GM19328 (cell line): Measurements from ENCODE around the gene DLG2.

Source experiments
- ATAC-seq: cut with Tn5 transposase; IDR thresholded peaks from one replicate; pipeline ENCODE4 v1.9.1; 2021; ENCODE audit warnings: mild to moderate bottlenecking, moderate library complexity; ENCODE audit not compliant: unreplicated experiment

The DLG2 gene

GRCh38 chr11:84430661-84431060, 1196.5 kb downstream of the DLG2 start:
- ATAC-seq: no peak

- ATAC-seq: no peak
Observed at GRCh38 chr11:84425673-84426072, 1201.5 kb downstream of the DLG2 start.

GRCh38 chr11:84420271-84420670, 1206.9 kb downstream of the DLG2 start:
- ATAC-seq: no peak

GRCh38 chr11:84419616-84420015, 1207.5 kb downstream of the DLG2 start:
- ATAC-seq: no peak

GRCh38 chr11:84414920-84415319, 1212.2 kb downstream of the DLG2 start:
- no peak for ATAC-seq

GRCh38 chr11:84413549-84413948, 1213.6 kb downstream of the DLG2 start:
- no peak for ATAC-seq

- ATAC-seq: no peak
Observed at GRCh38 chr11:84412862-84413261, 1214.3 kb downstream of the DLG2 start.

- no peak for ATAC-seq
Observed at GRCh38 chr11:84408946-84409411, 1218.2 kb downstream of the DLG2 start.

- no peak for ATAC-seq
Observed at GRCh38 chr11:84407091-84407490, 1220.1 kb downstream of the DLG2 start.

GRCh38 chr11:84398017-84398626, 1229.0 kb downstream of the DLG2 start:
- no peak for ATAC-seq

- ATAC-seq: no peak
Observed at GRCh38 chr11:84396521-84396920, 1230.6 kb downstream of the DLG2 start.

GRCh38 chr11:84390441-84391078, 1236.6 kb downstream of the DLG2 start:
- no peak for ATAC-seq

GRCh38 chr11:84389696-84390095, 1237.4 kb downstream of the DLG2 start:
- no peak for ATAC-seq

- ATAC-seq: peak; percentile 64
Observed at GRCh38 chr11:84384731-84385130, 1242.4 kb downstream of the DLG2 start.

GRCh38 chr11:84383576-84383975, 1243.6 kb downstream of the DLG2 start:
- no peak for ATAC-seq

GRCh38 chr11:84381666-84382065, 1245.5 kb downstream of the DLG2 start:
- no peak for ATAC-seq

- ATAC-seq: no peak
Observed at GRCh38 chr11:84372381-84372950, 1254.7 kb downstream of the DLG2 start.

- no peak for ATAC-seq
Observed at GRCh38 chr11:84358034-84358433, 1269.1 kb downstream of the DLG2 start.

GRCh38 chr11:84355911-84356310, 1271.2 kb downstream of the DLG2 start:
- ATAC-seq: no peak

- no peak for ATAC-seq
Observed at GRCh38 chr11:84345597-84345996, 1281.5 kb downstream of the DLG2 start.

- ATAC-seq: no peak
Observed at GRCh38 chr11:84345027-84345426, 1282.1 kb downstream of the DLG2 start.

GRCh38 chr11:84339796-84340195, 1287.3 kb downstream of the DLG2 start:
- no peak for ATAC-seq
